NOMO-1 (cell line): Measurements from ENCODE around the gene HTR3D.
A peak's percentile ranks its signal among the peaks of the same experiment; 100 is the strongest.
"Not testable (repeated sequence)": the region's sequence is repeated elsewhere in the genome, so short reads cannot be mapped to it uniquely, and the experiment has no call there.

Experiments used
- DNase-seq, 2 experiments: peaks; one replicate each; lab custom pipeline; 2025; ENCODE audit not compliant: unreplicated experiment in 2 of 2; lab: John Stamatoyannopoulos, UW

Gene HTR3D

GRCh38 chr3:184015381-184016019 is 16.0 kb upstream of the HTR3D start:
- DNase-seq = no peak

- DNase-seq = no peak
Measured at GRCh38 chr3:184016169-184016570, 15.4 kb upstream of the HTR3D start.

GRCh38 chr3:184016811-184017671 is 14.5 kb upstream of the HTR3D start:
- peak; percentile 36 to 70 for DNase-seq

- peak; percentile 93 to 95 for DNase-seq
Measured at GRCh38 chr3:184017672-184018423, 13.7 kb upstream of the HTR3D start, which contains the start of gene ABCC5. ABCC5 (minus strand) TSS chr3:184017884; CDS start chr3:184014392, 3,492 bp downstream.

GRCh38 chr3:184018424-184018973 is 13.0 kb upstream of the HTR3D start:
- no peak for DNase-seq

GRCh38 chr3:184022323-184022722 is 9.2 kb upstream of the HTR3D start:
- DNase-seq = peak; percentile 67 to 98

- DNase-seq = not testable (repeated sequence)
Measured at GRCh38 chr3:184025256-184025655, 6.3 kb upstream of the HTR3D start.

GRCh38 chr3:184028275-184028890 is 3.2 kb upstream of the HTR3D start:
- DNase-seq = not testable (repeated sequence)

- no peak for DNase-seq
Measured at GRCh38 chr3:184029443-184029842, 2.1 kb upstream of the HTR3D start.

GRCh38 chr3:184030536-184030935 is 1.0 kb upstream of the HTR3D start:
- peak; percentile 39 to 80 for DNase-seq

- DNase-seq = no peak
Measured at GRCh38 chr3:184037816-184038215, 6.3 kb downstream of the HTR3D start.

- DNase-seq = not testable (repeated sequence)
Measured at GRCh38 chr3:184038307-184038706, 6.8 kb downstream of the HTR3D start.

- peak; percentile 90 to 99 for DNase-seq
Measured at GRCh38 chr3:184039414-184039813, 7.9 kb downstream of the HTR3D start.

GRCh38 chr3:184040010-184040409 is 8.5 kb downstream of the HTR3D start:
- peak in 1 of 2 experiments; percentile 28 for DNase-seq

- DNase-seq = no peak
Measured at GRCh38 chr3:184042617-184043016, 11.1 kb downstream of the HTR3D start.

- DNase-seq = no peak
Measured at GRCh38 chr3:184045995-184046394, 14.5 kb downstream of the HTR3D start.

- DNase-seq = peak in 1 of 2 experiments; percentile 52
Measured at GRCh38 chr3:184050217-184050847, 18.8 kb downstream of the HTR3D start.

- no peak for DNase-seq
Measured at GRCh38 chr3:184052767-184053166, 21.2 kb downstream of the HTR3D start, which contains the start of gene HTR3C. HTR3C (plus strand) TSS chr3:184053047; CDS start chr3:184053081, 34 bp downstream.

GRCh38 chr3:184058029-184058428 is 26.5 kb downstream of the HTR3D start:
- no peak for DNase-seq

GRCh38 chr3:184059424-184059823 is 27.9 kb downstream of the HTR3D start:
- no peak for DNase-seq
